HG02588 (cell line): ENCODE data around the gene PIEZO1.

Experiments used
- ATAC-seq: cut with Tn5 transposase; IDR thresholded peaks from one replicate; pipeline ENCODE4 v1.9.1; 2021; ENCODE audit warnings: mild to moderate bottlenecking, moderate library complexity; ENCODE audit not compliant: unreplicated experiment

Gene PIEZO1

GRCh38 chr16:88817785-88818574, 33.0 kb upstream of the PIEZO1 start:
- no peak for ATAC-seq

- no peak for ATAC-seq
Measured at GRCh38 chr16:88816736-88817535, 31.9 kb upstream of the PIEZO1 start.

DNA sequence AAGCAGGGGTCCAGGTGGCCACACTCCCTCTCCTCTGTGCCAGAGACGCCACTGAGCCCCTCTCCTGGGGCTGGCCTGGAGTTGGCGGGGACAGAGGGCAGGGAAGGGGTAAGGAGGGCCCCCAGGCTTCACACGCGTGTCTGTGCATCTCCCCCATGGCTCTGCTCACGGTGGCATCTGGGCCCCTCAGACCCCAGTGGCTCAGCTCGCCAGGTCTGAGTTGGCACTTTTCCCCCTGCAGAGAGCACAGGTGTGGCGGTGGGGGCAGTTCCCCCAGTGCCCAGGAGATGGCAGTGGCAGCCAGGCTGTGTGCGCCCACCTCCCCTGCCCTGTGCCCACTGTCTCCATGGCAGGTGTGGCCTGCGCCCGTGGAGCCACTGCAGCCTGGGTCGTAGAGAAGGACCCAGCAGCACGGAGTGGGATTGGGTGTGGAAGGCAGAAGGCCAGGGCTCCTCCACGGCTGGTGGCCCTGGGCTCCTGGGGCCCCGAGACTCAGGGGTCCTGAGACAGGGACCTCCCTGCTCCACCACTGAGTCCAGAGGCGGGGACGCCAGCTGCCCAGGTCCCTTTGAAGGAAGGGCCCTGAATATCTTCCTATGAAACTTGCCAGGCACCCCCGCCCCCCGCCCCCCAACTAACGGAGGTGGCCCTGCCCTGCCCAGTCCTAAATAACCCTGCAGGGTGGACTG, 31.0 kb upstream of the PIEZO1 start:
- no peak for ATAC-seq

GRCh38 chr16:88815227-88815626, 30.2 kb upstream of the PIEZO1 start:
- no peak for ATAC-seq

DNA sequence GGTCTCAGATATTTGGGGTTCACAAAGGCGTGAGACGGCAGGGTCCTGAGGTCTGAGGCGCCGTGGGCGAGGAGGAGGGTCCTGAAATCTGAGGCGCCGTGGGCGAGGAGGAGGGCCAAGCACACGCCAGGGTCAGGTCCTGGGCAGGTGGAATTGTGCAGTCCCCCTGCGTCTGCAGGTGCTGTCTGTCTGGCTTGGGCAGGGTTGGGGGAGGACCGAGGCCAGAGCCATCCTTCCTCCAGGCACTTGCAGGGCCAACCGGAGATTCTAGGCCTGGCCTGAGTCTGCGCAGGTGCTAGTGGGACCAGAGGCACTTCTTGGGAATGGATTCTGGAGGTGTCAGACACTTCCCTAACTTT, 29.1 kb upstream of the PIEZO1 start:
- no peak for ATAC-seq

DNA sequence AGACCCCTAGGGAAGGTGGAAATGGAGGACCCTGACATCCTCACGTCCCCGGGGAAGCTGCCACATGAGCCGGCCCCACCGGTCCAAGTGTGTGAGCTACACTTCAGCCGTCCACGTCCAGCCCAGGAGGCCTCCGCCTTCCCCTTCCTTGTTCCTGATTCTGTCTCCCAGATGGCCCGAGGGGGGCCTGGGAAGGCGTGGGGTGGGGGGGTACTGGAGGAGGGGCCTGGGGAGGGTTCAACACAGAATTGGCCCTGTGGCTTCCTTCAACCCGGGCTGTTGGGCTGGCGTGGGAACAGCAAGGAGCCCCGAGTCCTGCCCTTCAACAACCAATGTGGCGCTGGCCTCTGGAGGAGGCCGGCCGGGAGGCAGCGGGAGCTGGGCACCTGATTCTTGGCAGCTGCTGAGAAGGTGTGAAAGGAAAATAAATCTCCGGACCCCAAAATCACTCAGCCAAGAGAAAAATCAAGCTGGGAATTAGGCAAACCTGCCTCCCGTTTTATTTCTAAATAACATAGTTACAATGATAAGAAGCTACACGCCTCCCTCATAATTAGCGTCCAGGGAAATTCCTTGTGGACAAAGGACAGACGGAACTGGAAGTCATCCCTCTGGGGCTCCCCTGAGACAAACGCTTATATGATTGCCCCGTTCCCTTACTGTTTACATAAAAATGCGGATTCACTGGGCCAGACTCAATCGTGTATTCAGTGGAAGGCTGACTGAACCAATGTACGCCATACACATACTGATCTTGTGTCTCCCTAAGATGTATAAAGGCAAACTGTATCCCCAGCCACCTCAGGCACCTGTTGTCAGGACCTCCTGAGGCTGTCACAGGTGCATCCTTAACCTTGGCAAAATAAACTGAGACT, 28.5 kb upstream of the PIEZO1 start:
- ATAC-seq, result no peak

DNA sequence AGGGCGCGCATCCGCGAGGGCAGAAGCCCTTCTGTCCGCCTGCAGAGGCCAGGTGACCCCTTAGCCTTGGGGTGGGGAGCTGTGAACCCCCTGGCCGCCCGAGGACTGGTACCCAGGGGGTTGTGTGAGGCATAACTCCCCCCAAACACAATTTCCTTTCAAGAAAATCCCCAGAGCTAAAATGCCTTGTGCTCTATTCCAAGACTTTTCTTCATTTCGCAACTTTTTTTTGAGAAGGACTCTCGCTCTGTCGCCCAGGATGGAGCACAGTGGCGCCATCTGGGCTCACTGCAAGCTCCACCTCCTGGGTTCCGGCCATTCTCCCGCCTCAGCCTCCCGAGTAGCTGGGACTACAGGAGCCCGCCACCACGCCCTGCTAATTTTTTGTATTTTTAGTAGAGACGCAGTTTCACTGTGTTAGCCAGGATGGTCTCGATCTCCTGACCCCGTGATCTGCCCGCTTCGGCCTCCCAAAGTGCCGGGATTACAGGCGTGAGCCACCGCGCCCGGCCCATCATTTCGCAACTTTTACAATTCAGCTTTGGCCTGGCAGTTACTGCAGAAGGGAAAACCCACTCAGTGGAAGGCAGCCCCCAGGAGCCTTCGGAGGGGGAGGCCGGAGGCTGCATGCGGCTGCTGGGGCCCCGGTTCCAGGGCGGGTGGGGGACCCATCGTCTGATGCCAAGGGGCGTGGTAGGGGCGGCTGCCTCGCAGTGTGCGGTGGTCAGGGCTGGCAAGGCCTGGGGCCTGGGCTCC, 27.7 kb upstream of the PIEZO1 start:
- no peak for ATAC-seq

DNA sequence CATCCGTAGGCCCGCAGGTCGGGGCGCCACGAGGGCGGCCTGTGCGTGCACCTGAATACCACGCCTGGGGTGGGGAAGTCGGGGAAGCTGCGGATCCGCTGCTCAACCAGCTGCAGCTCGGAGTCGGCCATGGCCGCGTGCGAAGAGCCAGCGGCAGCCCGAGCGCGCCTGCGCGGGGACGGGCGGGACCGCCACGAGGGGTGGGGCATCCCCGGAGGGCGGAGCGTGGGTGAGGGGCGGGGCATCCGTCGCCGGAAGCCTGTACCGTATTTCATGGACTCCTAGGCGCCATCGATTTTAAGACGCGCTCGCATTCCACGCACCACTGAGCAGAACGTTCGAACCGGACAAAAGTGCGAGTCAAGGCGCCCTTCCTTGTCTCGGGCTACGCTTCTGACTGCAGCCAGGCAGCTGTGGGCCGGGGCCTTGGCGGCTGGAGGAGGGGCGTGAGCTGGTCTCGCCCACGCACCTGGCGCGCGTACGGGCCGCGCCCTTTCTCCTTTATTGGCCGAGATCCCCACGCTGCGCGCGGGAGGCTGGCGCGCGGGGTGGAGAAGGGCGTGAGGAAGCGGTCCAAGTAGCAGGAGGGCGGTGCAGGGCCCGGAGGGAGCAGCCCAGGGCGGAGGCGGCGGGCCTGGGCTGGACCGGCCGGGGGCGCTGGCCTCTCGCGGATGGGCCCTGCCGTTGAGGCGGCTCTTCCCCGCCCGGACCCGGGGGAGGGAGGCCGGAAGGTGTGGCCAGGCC, 26.9 kb upstream of the PIEZO1 start, which contains the start of gene APRT:
Gene APRT (minus strand): TSS at position 160 of the 744 bp plus-strand sequence. CDS start 29 bp downstream, at position 131.
- peak; percentile 64 for ATAC-seq

DNA sequence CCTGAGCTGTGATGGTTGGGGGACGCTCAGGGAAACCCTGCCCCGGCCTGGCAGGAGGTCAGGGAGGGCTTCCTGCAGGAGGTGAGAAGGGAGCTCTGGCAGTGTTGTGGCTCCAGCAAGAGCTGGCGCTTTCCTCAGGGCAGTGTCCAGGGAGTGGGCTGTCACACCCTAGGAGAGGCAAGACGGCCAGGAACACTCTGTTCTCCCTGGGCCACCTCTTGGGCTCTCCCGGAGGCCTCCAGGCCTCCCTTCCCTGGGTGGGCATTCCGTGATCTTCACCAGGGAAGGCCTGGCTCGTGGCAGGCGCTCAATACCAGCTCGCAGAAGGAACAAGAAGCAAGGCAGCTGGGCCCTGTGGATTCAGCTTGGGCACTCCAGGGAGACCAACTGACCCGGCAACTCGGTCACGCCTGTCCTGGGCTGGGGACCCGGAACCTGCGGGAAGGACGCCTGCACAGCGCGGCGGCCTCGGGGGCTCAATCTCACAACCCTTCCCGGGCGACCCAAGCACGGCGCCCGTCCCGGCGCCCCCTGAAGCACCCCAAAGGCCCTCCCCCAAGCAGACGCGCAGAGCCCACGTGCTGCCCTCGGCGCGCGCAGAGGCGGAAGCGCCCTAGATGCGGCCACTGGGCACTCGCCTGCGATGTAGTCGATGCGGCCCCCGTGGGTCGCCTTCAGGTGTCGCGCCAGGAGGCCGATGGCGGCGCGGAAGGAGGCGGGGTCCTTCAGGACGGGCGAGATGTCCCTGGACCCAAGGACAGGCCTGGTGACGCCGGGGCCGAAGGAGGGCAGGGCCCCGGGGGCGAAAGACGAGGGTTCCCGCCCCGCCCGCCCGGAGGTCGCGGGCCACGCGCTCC, 26.1 kb upstream of the PIEZO1 start:
- peak; percentile 38 for ATAC-seq

GRCh38 chr16:88810166-88810911, 25.3 kb upstream of the PIEZO1 start:
- no peak for ATAC-seq

- ATAC-seq, result no peak
Measured at GRCh38 chr16:88809676-88810165, 24.7 kb upstream of the PIEZO1 start.

- no peak for ATAC-seq
Measured at GRCh38 chr16:88809068-88809675, 24.2 kb upstream of the PIEZO1 start.

- no peak for ATAC-seq
Measured at GRCh38 chr16:88807626-88808453, 22.8 kb upstream of the PIEZO1 start.

DNA sequence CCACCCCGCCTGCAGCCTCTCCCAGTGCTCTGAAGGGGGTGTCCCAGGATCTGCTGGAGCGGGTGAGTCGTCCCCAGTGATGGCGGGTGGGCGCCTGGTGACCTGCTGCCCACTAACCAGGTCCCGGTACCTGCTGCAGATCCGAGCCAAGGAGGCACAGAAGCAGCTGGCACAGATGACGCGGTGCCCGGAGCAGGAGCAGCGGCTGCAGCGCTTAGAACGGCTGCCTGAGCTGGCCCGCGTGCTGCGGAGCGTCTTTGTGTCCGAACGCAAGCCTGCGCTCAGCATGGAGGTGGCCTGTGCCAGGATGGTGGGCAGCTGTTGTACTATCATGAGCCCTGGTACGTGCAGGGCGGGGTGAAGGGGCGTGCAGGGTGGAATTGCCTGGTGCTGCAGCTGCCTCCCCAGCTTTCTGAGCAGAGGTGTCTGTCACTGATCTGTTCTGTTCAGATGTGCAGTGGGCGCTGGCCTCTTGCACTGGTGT, 22.2 kb upstream of the PIEZO1 start:
- no peak for ATAC-seq

DNA sequence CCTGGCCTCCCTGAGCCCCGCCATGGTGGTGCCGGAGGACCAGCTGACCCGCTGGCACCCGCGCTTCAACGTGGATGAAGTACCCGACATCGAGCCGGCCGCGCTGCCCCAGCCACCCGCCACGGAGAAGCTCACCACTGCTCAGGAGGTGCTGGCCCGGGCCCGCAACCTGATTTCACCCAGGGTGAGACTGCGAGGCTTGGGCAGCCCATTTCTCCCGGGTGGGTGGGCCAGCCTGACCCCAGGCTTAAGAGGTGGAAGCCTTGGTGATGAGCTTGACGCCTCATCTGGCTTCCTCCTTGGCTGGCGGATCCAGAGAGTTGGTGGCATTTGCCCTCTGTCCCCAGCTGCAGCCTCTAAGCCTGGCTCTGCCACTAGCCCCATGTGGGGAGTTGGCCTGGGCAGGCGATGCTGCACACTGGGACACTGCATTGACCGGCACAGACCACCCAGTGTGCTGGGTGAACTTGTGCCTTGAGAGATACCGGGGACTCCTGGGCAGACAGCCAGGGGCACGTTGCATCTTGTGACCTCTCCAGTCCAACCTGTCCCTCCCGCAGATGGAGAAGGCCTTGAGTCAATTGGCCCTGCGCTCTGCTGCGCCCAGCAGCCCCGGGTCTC, 21.6 kb upstream of the PIEZO1 start:
- no peak for ATAC-seq
